Panc1 (cell line): ENCODE data around the gene DNAJC18. TPM values are rescaled to one million over a fixed set of nuclear protein-coding genes. Genes with fewer than 3 reads are reported as not detected.

Source experiments
- ATAC-seq: fragments of 200-7000 bp; cut with Tn5 transposase; 2 replicates; pipeline ENCODE4 v1.9.1; 2020; ENCODE audit warnings: mild to moderate bottlenecking, moderate library complexity
- BruUV-seq: library from RNA; stranded (reverse); fragments of 400-500 nt; replicated peaks from 2 replicates; lab custom pipeline; 2021; lab: Mats Ljungman, UMichigan
- CTCF ChIA-PET: fragments of 300-600 bp; sonication (Branson Sonifier 250); formaldehyde crosslinking; loops from one replicate; lab custom pipeline; 2022; ENCODE audit warnings: antibody characterized with exemption; lab: Charles Lee
- POLR2A ChIA-PET: fragments of 300-600 bp; sonication (Branson Sonifier 250); formaldehyde crosslinking; loops from one replicate; lab custom pipeline; 2022; ENCODE audit warnings: antibody characterized with exemption; lab: Charles Lee
- DNase-seq: peaks from one replicate; pipeline ENCODE4 v3.0.0-alpha.2; 2010; ENCODE audit warnings: low read depth, low spot score
- H3K27ac ChIP-seq: 2 replicates; pipeline ENCODE4 v1.5.1; 2011; ENCODE audit warnings: mild to moderate bottlenecking, low read length, inconsistent platforms
- H3K27me3 ChIP-seq: fragments of 200-500 bp; sonication (Bioruptor generic); 2 replicates; pipeline ENCODE4 v1.6.0; 2014; ENCODE audit warnings: low read length, inconsistent platforms; ENCODE audit not compliant: control insufficient read depth, insufficient read depth
- H3K36me3 ChIP-seq: fragments of 200-500 bp; sonication (Bioruptor generic); 2 replicates; pipeline ENCODE4 v1.5.1; 2014; ENCODE audit warnings: inconsistent platforms, mild to moderate bottlenecking, low read length, moderate library complexity; ENCODE audit not compliant: control insufficient read depth, insufficient read depth
- H3K4me1 ChIP-seq: 2 replicates; pipeline ENCODE4 v1.5.1; 2011; ENCODE audit warnings: inconsistent platforms, mild to moderate bottlenecking, low read length, moderate library complexity; ENCODE audit not compliant: control insufficient read depth, insufficient read depth
- H3K4me3 ChIP-seq, 2 experiments: 2 replicates each; pipeline ENCODE4 v1.5.1; 2011 to 2012; ENCODE audit warnings: low read depth in 2 of 2, low read length in 2 of 2, mild to moderate bottlenecking in 2 of 2, inconsistent platforms in 1 of 2, moderate library complexity in 1 of 2
- H3K9me3 ChIP-seq: fragments of 200-500 bp; sonication (Bioruptor generic); 2 replicates; pipeline ENCODE4 v1.5.1; 2014; ENCODE audit warnings: low read depth, mild to moderate bottlenecking, inconsistent platforms, low read length, moderate library complexity; ENCODE audit not compliant: control insufficient read depth, insufficient read depth
- POLR2AphosphoS5 ChIP-seq: IDR thresholded peaks from 2 replicates; pipeline ENCODE4 v1.6.1; 2012; ENCODE audit warnings: mild to moderate bottlenecking, low read depth, low read length, moderate library complexity
- SIN3A ChIP-seq: IDR thresholded peaks from 2 replicates; pipeline ENCODE4 v1.6.1; 2012; ENCODE audit warnings: low read depth, mild to moderate bottlenecking, low read length, moderate library complexity, borderline replicate concordance; ENCODE audit not compliant: insufficient read depth
- TCF7L2 ChIP-seq: IDR thresholded peaks from 2 replicates; pipeline ENCODE4 v1.6.1; 2011; ENCODE audit warnings: mild to moderate bottlenecking, low read depth, low read length, inconsistent platforms
- in situ Hi-C: cut with HindIII; loops from 2 replicates; pipeline ENCODE4 v1.10.0; 2016; ENCODE audit warnings: low sequenced_read_pairs, low pct_unique_long_range_greater_than_20kb
- intact Hi-C: fragments of 100-400 bp; cut with micrococcal nuclease; formaldehyde crosslinking; loops from one replicate; pipeline ENCODE4 v1.10.0; 2022; ENCODE audit not compliant: unreplicated experiment
- total RNA-seq: library from RNA; stranded (reverse); gene quantifications from one replicate; pipeline ENCODE4 v1.2.1, GENCODE V29; 2021; ENCODE audit not compliant: unreplicated experiment
- TF ChIP-seq, protein P1 (sequence below): fragments of 450-650 bp; IDR thresholded peaks from 2 replicates; pipeline ENCODE4 v1.5.1; 2017; ENCODE audit warnings: mild to moderate bottlenecking
- TF ChIP-seq, protein P2 (sequence below), 2 experiments: IDR thresholded peaks; 2 replicates each; pipeline ENCODE4 v1.6.1; 2011 to 2012; ENCODE audit warnings: low read depth in 2 of 2, control low read depth in 1 of 2, low read length in 1 of 2, mild to moderate bottlenecking in 1 of 2, moderate library complexity in 1 of 2; ENCODE audit not compliant: insufficient read depth in 1 of 2

The DNAJC18 gene
- total RNA-seq, 1 experiment from 2014 or later: 8.8 TPM

GRCh38 chr5:139361835-139362429, 77.4 kb downstream of the DNAJC18 start:
- CTCF ChIA-PET: no interaction called here
- DNase-seq (no peak), ATAC-seq (no peak)
- no peaks in the 10 kb centered on the region for H3K4me1 ChIP-seq
- H3K9me3 ChIP-seq: no peaks in the 10 kb centered on the region
- peaks cover 7% of the 10 kb centered on the region; the same call in 1 of the 2 replicates for H3K36me3 ChIP-seq
- BruUV-seq: no TSS peak
- no peak for TF ChIP-seq POLR2AphosphoS5
- no peak for TF ChIP-seq TCF7L2
- no peak for TF ChIP-seq SIN3A
- TF ChIP-seq, protein P1, sequence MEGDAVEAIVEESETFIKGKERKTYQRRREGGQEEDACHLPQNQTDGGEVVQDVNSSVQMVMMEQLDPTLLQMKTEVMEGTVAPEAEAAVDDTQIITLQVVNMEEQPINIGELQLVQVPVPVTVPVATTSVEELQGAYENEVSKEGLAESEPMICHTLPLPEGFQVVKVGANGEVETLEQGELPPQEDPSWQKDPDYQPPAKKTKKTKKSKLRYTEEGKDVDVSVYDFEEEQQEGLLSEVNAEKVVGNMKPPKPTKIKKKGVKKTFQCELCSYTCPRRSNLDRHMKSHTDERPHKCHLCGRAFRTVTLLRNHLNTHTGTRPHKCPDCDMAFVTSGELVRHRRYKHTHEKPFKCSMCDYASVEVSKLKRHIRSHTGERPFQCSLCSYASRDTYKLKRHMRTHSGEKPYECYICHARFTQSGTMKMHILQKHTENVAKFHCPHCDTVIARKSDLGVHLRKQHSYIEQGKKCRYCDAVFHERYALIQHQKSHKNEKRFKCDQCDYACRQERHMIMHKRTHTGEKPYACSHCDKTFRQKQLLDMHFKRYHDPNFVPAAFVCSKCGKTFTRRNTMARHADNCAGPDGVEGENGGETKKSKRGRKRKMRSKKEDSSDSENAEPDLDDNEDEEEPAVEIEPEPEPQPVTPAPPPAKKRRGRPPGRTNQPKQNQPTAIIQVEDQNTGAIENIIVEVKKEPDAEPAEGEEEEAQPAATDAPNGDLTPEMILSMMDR: no peak
- TF ChIP-seq, protein P2, sequence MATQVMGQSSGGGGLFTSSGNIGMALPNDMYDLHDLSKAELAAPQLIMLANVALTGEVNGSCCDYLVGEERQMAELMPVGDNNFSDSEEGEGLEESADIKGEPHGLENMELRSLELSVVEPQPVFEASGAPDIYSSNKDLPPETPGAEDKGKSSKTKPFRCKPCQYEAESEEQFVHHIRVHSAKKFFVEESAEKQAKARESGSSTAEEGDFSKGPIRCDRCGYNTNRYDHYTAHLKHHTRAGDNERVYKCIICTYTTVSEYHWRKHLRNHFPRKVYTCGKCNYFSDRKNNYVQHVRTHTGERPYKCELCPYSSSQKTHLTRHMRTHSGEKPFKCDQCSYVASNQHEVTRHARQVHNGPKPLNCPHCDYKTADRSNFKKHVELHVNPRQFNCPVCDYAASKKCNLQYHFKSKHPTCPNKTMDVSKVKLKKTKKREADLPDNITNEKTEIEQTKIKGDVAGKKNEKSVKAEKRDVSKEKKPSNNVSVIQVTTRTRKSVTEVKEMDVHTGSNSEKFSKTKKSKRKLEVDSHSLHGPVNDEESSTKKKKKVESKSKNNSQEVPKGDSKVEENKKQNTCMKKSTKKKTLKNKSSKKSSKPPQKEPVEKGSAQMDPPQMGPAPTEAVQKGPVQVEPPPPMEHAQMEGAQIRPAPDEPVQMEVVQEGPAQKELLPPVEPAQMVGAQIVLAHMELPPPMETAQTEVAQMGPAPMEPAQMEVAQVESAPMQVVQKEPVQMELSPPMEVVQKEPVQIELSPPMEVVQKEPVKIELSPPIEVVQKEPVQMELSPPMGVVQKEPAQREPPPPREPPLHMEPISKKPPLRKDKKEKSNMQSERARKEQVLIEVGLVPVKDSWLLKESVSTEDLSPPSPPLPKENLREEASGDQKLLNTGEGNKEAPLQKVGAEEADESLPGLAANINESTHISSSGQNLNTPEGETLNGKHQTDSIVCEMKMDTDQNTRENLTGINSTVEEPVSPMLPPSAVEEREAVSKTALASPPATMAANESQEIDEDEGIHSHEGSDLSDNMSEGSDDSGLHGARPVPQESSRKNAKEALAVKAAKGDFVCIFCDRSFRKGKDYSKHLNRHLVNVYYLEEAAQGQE (IDR thresholded peaks at IDR 0.05; ENCODE audit: insufficient read depth in 1 of 2, low read depth in 2 of 2, low read length in 1 of 2): no peak
- POLR2A ChIA-PET: interaction anchor here (0.7 kb wide), 1 partner anchor 534 kb away, joined by 7 read pairs; no protein-coding TSS in a partner anchor
- H3K27ac ChIP-seq: no peak overlapping the region
- no peak overlapping the region for H3K4me3 ChIP-seq
- no peaks in the 10 kb centered on the region for H3K27me3 ChIP-seq
- intact Hi-C loops: no loop called here
- in situ Hi-C loops: no loop called here

GRCh38 chr5:139360384-139360783, 78.9 kb downstream of the DNAJC18 start:
- intact Hi-C loops: no loop called here
- Histone ChIP-seq H3K27ac (no peak overlapping the region), H3K27me3 (no peaks in the 10 kb centered on the region), H3K9me3 (no peaks in the 10 kb centered on the region), H3K36me3 (peaks cover 6% of the 10 kb centered on the region; the same call in 1 of the 2 replicates), H3K4me3 (no peak overlapping the region), H3K4me1 (no peaks in the 10 kb centered on the region)
- CTCF ChIA-PET: no interaction called here
- no peak for DNase-seq
- POLR2A ChIA-PET: no interaction called here
- TF ChIP-seq, protein P2 (IDR thresholded peaks at IDR 0.05; ENCODE audit: insufficient read depth in 1 of 2, low read depth in 2 of 2, low read length in 1 of 2): no peak
- TF ChIP-seq TCF7L2 (no peak), SIN3A (no peak), POLR2AphosphoS5 (no peak)
- TF ChIP-seq, protein P1: no peak
- no peak for ATAC-seq
- no TSS peak for BruUV-seq
- in situ Hi-C loops: no loop called here
